Naive thymus-derived CD8-positive, alpha-beta T cell (primary cell): ENCODE measurements around the gene SUSD5. TPM values are rescaled to one million over a fixed set of nuclear protein-coding genes. Genes with fewer than 3 reads are reported as not detected.
"Not testable (repeated sequence)": the region's sequence is repeated elsewhere in the genome, so short reads cannot be mapped to it uniquely, and the experiment has no call there.

Experiments
- ATAC-seq, 2 donors: fragments of 150-1000 bp; cut with Tn5 transposase in 1 of 2; sonication (Bioruptor Pico), chemical (Tn5 transposase) in 1 of 2; 1 replicate in 1 of 2; 2 replicates in 1 of 2; pipeline ENCODE4 v1.10.0; 2021; ENCODE audit warnings: mild to moderate bottlenecking in 2 of 2, moderate library complexity in 2 of 2
- POLR2A ChIA-PET: fragments of 350-600 bp; sonication (Branson Sonifier 250); formaldehyde crosslinking; loops from one replicate; lab custom pipeline; 2021; ENCODE audit warnings: antibody characterized with exemption; lab: Charles Lee
- DNase-seq, 10 donors: peaks; one replicate each; pipeline versions ENCODE4 v3.0.0 to v3.0.0-alpha.2; 2020 to 2022
- H3K27ac Mint-ChIP-seq, 10 donors: one replicate each; pipeline ENCODE4 v1.8.0; 2020 to 2022; ENCODE audit warnings: mild to moderate bottlenecking in 10 of 10, mixed read lengths in 10 of 10, moderate library complexity in 4 of 10, inconsistent platforms in 1 of 10
- H3K27me3 Mint-ChIP-seq, 5 donors: one replicate each; pipeline ENCODE4 v1.8.0; 2021 to 2022; ENCODE audit warnings: mixed read lengths in 5 of 5
- H3K36me3 Mint-ChIP-seq, 3 donors: one replicate each; pipeline ENCODE4 v1.8.0; 2020 to 2022; ENCODE audit warnings: mixed read lengths in 3 of 3, mild to moderate bottlenecking in 2 of 3, inconsistent platforms in 1 of 3
- H3K4me1 Mint-ChIP-seq, 4 donors: one replicate each; pipeline ENCODE4 v1.8.0; 2021 to 2022; ENCODE audit warnings: mixed read lengths in 4 of 4
- H3K4me3 Mint-ChIP-seq, 10 donors: one replicate each; pipeline ENCODE4 v1.8.0; 2020 to 2022; ENCODE audit warnings: mild to moderate bottlenecking in 10 of 10, mixed read lengths in 10 of 10, moderate library complexity in 6 of 10, inconsistent platforms in 1 of 10
- H3K9me3 Mint-ChIP-seq, 9 donors: one replicate each; pipeline ENCODE4 v1.8.0; 2020 to 2022; ENCODE audit warnings: mixed read lengths in 9 of 9, mild to moderate bottlenecking in 3 of 9, inconsistent platforms in 1 of 9, moderate library complexity in 1 of 9
- polyA plus RNA-seq, 3 donors: library from polyadenylated mRNA; unstranded; fragments of 300-500 nt; fragmentation: Illumina TruSeq; gene quantifications; one replicate each; pipeline ENCODE4 v1.2.3, GENCODE V29; 2021
- total RNA-seq, 8 experiments: library from RNA in 2 of 8; stranded (reverse) in 2 of 8; gene quantifications; one replicate each; pipeline ENCODE4 v1.2.3 and lab custom pipeline; 2021 to 2026

The SUSD5 gene
- total and polyA plus RNA-seq, 5 experiments from 2014 or later = not detected

GRCh38 chr3:33145221-33145900 is 73.2 kb downstream of the SUSD5 start:
- peaks cover 0 to 9% (median 0%) of the 10 kb centered on the region in 9 donors for H3K9me3 Mint-ChIP-seq

DNA sequence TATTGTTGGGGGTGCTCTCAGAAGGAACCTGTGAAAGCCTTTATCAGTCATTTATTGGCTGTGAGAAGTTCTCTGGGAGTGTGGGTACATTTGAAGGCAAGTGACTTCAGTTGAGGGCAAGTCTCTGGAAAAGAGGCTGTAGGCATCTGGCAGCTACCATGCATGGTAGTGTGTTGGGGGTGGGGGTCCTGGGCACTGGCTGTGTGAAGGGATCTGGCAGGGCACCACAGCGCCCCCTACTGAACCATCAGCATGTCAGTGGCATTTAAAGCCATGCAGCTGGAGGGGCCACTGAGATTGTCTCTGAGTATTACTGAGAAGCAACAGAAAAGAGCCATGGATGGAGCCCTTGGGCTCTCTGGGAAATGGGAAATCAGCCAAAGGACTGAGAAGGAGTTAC is 74.2 kb downstream of the SUSD5 start:
- no peak for ATAC-seq

More at GRCh38 chr3:33145221-33145900, 73.2 kb downstream of the SUSD5 start:
- Mint-ChIP-seq H3K4me3 (no peak overlapping the region), H3K27me3 (peaks cover 0 to 3% (median 0%) of the 10 kb centered on the region in 5 donors), H3K27ac (peak overlapping the region in 1 of 10 donors; percentile 8), H3K36me3 (peaks cover 5 to 35% (median 24%) of the 10 kb centered on the region in 3 donors), H3K4me1 (peaks cover 0 to 5% (median 0%) of the 10 kb centered on the region in 4 donors)
- POLR2A ChIA-PET = no interaction called here
- DNase-seq (no peak), ATAC-seq (no peak)

DNA sequence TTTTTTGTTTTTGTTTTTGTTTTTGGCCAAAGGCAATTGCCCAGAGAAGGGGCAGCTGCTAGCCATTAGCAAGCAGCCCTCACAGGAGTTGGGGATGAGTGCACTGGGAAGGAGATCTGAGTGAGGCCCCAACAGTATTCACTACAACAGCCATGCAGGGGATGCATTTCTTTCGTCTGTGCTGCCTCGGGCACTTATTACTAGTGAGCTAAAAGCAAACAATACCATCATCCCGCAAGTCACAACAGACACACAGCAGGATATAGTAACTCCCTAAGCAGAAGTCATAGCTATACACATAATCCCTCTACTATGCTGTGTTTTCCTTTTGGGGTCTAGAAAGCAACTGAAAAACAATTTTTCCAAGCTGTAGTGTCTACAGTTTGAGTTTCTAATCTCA is 77.6 kb downstream of the SUSD5 start:
- no peak overlapping the region for H3K27ac Mint-ChIP-seq
- POLR2A ChIA-PET = no interaction called here
- DNase-seq = no peak
- ATAC-seq = no peak
- no peaks in the 10 kb centered on the region for H3K27me3 Mint-ChIP-seq
- peaks cover 9 to 64% (median 39%) of the 10 kb centered on the region in 3 donors for H3K36me3 Mint-ChIP-seq
- peaks cover 0 to 5% (median 0%) of the 10 kb centered on the region in 4 donors for H3K4me1 Mint-ChIP-seq
- H3K9me3 Mint-ChIP-seq = no peaks in the 10 kb centered on the region
- no peak overlapping the region for H3K4me3 Mint-ChIP-seq

More for the DNA sequence above, 74.2 kb downstream of the SUSD5 start:
- peaks cover 0 to 5% (median 0%) of the 10 kb centered on the region in 4 donors for H3K4me1 Mint-ChIP-seq
- H3K9me3 Mint-ChIP-seq = peaks cover 0 to 9% (median 0%) of the 10 kb centered on the region in 9 donors
- peaks cover 5 to 41% (median 24%) of the 10 kb centered on the region in 3 donors for H3K36me3 Mint-ChIP-seq
- no peak overlapping the region for H3K27ac Mint-ChIP-seq
- DNase-seq = peak in 1 of 10 donors; percentile 12
- H3K4me3 Mint-ChIP-seq = no peak overlapping the region
- POLR2A ChIA-PET = no interaction called here
- H3K27me3 Mint-ChIP-seq = peaks cover 0 to 3% (median 0%) of the 10 kb centered on the region in 5 donors

- Mint-ChIP-seq H3K4me3 (no peak overlapping the region), H3K9me3 (no peaks in the 10 kb centered on the region), H3K27me3 (no peaks in the 10 kb centered on the region), H3K4me1 (peaks cover 0 to 5% (median 0%) of the 10 kb centered on the region in 4 donors), H3K27ac (no peak overlapping the region), H3K36me3 (peaks cover 9 to 71% (median 43%) of the 10 kb centered on the region in 3 donors)
- ATAC-seq = no peak
- POLR2A ChIA-PET = no interaction called here
- DNase-seq = no peak
Measured at GRCh38 chr3:33139996-33140395, 78.6 kb downstream of the SUSD5 start.

DNA sequence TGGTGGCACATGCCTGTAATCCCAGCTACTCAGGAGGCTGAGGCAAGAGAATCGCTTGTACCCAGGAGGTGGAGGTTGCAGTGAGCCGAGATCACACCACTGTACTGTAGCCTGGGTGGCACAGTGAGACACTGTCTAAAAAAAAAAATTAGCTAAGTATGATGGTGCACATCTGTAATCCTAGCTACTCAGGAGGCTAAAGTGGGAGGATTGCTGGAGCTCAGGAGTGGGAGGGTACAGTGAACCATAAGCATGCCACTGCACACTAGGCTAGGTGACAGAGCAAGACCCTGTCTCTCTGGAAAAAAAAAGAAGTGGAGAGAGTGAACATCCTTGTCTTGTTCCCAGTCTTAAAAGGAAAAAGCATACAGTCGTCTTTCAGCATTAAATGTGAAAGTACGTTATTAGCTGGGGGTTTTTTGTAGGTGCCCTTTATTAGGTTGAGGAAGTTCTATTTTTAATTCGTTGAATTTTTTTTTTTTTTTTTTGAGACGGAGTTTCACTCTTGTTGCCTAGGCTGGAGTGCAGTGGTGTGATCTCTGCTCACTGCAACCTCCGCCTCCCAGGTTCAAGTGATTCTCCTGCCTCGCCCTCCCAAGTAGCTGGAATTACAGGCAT is 79.5 kb downstream of the SUSD5 start:
- peaks cover 9 to 78% (median 46%) of the 10 kb centered on the region in 3 donors for H3K36me3 Mint-ChIP-seq
- POLR2A ChIA-PET = interaction anchor here (0.6 kb wide), 1 partner anchor 14 kb away, joined by 5 read pairs; no protein-coding TSS in a partner anchor
- H3K4me3 Mint-ChIP-seq, H3K27me3 Mint-ChIP-seq, H3K27ac Mint-ChIP-seq, ATAC-seq, H3K9me3 Mint-ChIP-seq, H3K4me1 Mint-ChIP-seq, DNase-seq: not testable (repeated sequence)

DNA sequence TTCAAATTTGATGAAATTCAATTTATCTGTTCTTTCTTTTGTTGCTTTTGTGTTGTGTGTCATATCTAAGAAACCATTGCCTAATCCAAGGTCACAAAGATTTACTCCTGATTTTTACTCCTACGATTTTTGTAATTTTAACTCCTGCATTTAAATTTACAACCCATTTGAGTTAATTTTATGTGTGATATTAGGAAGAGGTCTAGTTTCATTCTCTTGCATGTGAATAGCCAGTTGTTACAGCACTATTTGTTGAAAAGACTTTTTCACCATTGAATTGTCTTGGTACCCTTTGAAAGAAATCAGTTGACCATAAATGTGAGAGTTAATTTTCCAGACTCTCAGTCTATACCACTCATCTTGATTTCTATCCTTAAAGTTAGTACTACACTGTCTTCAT is 80.9 kb downstream of the SUSD5 start:
- Mint-ChIP-seq H3K4me1 (peaks cover 0 to 3% (median 1%) of the 10 kb centered on the region in 4 donors), H3K4me3 (no peak overlapping the region), H3K27me3 (no peaks in the 10 kb centered on the region), H3K27ac (no peak overlapping the region), H3K36me3 (peaks cover 4 to 80% (median 40%) of the 10 kb centered on the region in 3 donors), H3K9me3 (no peaks in the 10 kb centered on the region)
- ATAC-seq (no peak), DNase-seq (no peak)
- POLR2A ChIA-PET = no interaction called here

DNA sequence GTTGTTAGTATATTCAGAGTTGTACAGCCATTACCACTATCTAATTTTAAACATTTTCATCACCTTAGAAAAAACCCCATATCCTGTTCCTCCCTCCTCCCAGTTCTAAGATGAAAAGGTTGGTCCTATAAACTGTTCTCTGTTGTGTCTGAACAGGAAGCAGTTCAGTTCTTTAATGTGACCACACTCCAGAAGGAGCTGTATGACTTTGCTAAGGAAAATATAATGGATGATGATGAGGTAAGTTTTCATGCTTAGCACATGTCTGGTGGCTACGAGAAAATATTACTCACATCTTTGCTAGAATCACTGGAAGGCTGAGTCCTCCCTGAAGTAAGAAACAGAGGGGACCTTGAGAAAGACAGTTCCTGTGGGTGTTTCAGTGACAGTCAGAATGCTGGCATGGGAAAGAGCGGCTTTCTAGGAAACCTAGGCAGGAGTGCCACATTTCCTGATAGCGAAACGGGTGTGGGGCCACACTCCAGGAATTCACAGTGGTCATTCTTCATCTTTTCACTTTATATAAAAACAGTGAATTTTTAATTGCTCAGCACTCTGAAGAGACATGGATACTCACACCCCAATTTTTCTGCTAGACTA is 84.5 kb downstream of the SUSD5 start:
- H3K9me3 Mint-ChIP-seq = no peaks in the 10 kb centered on the region
- no peak for DNase-seq
- H3K4me3 Mint-ChIP-seq = no peak overlapping the region
- no peak overlapping the region for H3K27ac Mint-ChIP-seq
- no peak for ATAC-seq
- H3K4me1 Mint-ChIP-seq = peaks cover 0 to 8% (median 1%) of the 10 kb centered on the region in 4 donors
- POLR2A ChIA-PET = no interaction called here
- peaks cover 4 to 76% (median 31%) of the 10 kb centered on the region in 3 donors for H3K36me3 Mint-ChIP-seq
- H3K27me3 Mint-ChIP-seq = no peaks in the 10 kb centered on the region

GRCh38 chr3:33132019-33132360 is 86.6 kb downstream of the SUSD5 start:
- peaks cover 0 to 69% (median 24%) of the 10 kb centered on the region in 3 donors for H3K36me3 Mint-ChIP-seq
- no peaks in the 10 kb centered on the region for H3K9me3 Mint-ChIP-seq
- DNase-seq (peak in 1 of 10 donors; percentile 10), ATAC-seq (no peak)
- H3K27me3 Mint-ChIP-seq = no peaks in the 10 kb centered on the region
- H3K4me1 Mint-ChIP-seq = peaks cover 0 to 8% (median 1%) of the 10 kb centered on the region in 4 donors
- H3K4me3 Mint-ChIP-seq = no peak overlapping the region
- POLR2A ChIA-PET = interaction anchor here (1.1 kb wide), 1 partner anchor 585 kb away, joined by 3 read pairs; no protein-coding TSS in a partner anchor
- H3K27ac Mint-ChIP-seq = no peak overlapping the region

DNA sequence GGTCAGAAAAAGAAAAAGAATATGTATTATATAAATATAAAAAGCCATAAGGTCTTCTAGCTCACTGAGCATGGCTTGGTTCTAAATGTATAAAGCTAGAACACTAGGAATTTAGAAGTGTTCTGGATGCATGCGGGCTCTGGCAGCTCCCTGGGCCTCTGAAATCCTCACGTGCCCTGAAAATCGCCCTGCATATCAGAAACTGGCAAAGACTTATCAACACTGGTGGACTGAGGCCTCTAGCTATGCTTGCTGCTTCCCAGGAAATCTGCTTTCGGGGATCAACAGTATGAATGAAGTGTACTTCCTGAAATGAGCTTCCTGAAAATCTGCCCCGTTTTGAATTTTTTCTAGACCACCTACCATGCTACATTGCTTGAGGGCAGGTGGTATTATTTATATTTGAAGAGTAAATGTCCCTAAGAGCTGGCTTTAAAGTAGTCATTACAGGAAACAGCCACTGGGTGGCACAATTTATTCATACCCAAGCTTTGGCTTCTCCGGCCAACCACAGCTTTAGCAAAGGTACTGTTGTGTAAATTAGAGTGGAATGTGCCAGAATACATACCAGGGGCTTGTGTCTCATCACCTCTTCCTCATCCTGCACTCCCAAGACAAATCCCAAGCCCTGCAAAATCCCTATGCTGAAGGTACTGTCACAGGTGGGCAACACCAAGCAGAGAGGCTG is 87.1 kb downstream of the SUSD5 start:
- H3K27ac Mint-ChIP-seq = no peak overlapping the region
- H3K4me1 Mint-ChIP-seq = peaks cover 0 to 8% (median 1%) of the 10 kb centered on the region in 4 donors
- peak; percentile 29 to 66 for ATAC-seq
- no peak overlapping the region for H3K4me3 Mint-ChIP-seq
- H3K9me3 Mint-ChIP-seq = no peaks in the 10 kb centered on the region
- peak in 5 of 10 donors; percentile 7 to 42 (median 33) for DNase-seq
- no peaks in the 10 kb centered on the region for H3K27me3 Mint-ChIP-seq
- POLR2A ChIA-PET = interaction anchor here (1.1 kb wide), 1 partner anchor 586 kb away, joined by 3 read pairs; no protein-coding TSS in a partner anchor
- H3K36me3 Mint-ChIP-seq = peaks cover 0 to 69% (median 20%) of the 10 kb centered on the region in 3 donors

DNA sequence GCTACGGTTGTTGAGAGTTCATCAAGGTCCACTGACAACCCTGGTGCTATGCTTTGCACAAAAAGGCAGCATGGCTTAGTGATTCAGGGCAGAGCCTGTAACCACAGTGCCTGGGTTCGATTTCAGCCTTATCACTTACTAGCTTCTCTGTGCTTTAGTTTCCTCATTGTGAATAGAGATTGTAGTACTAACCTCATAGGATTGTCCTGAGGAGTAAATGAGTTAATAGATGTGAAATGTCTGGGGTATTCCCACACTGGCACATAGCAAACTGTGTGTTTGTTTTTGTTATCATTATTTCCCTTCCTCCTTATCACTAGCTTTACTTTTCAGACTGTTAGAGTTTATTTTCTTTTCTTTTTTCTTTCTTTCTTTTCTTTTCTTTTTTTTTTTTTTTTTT is 88.5 kb downstream of the SUSD5 start:
- DNase-seq (no peak), ATAC-seq (no peak)
- peaks cover 0 to 8% (median 2%) of the 10 kb centered on the region in 4 donors for H3K4me1 Mint-ChIP-seq
- POLR2A ChIA-PET = interaction anchor here (0.5 kb wide), 1 partner anchor 79 kb away, joined by 4 read pairs; no protein-coding TSS in a partner anchor
- no peaks in the 10 kb centered on the region for H3K9me3 Mint-ChIP-seq
- H3K27me3 Mint-ChIP-seq = no peaks in the 10 kb centered on the region
- H3K4me3 Mint-ChIP-seq = no peak overlapping the region
- no peak overlapping the region for H3K27ac Mint-ChIP-seq
- H3K36me3 Mint-ChIP-seq = peaks cover 0 to 71% (median 15%) of the 10 kb centered on the region in 3 donors

GRCh38 chr3:33128706-33129105 is 89.9 kb downstream of the SUSD5 start:
- ATAC-seq = no peak
- peaks cover 0 to 70% (median 15%) of the 10 kb centered on the region in 3 donors for H3K36me3 Mint-ChIP-seq
- POLR2A ChIA-PET = no interaction called here

DNA sequence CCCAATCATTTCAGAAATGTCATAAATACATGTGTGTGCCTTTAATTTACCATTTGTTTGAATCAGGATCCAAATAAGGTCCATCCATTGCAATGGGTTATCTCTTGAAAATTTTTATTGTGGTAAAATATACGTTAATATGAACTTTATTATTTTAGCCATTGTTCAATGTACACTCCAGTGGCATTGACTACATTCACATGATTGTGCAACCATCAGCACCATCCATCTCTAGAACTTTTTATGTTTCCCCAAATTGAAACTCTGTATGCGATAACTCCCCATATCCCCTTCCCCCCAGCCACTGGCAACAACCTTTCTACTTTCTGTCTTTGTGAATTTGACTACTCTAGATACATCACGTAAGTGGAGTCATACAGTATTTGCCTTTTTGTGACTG is 92.8 kb downstream of the SUSD5 start:
- H3K9me3 Mint-ChIP-seq = no peaks in the 10 kb centered on the region
- peaks cover 0 to 67% (median 11%) of the 10 kb centered on the region in 3 donors for H3K36me3 Mint-ChIP-seq
- H3K27ac Mint-ChIP-seq = peak overlapping the region in 1 of 10 donors; percentile 72
- H3K27me3 Mint-ChIP-seq = no peaks in the 10 kb centered on the region
- ATAC-seq = no peak
- no peak overlapping the region for H3K4me3 Mint-ChIP-seq
- peaks cover 0 to 5% (median 0%) of the 10 kb centered on the region in 4 donors for H3K4me1 Mint-ChIP-seq
- no peak for DNase-seq
- POLR2A ChIA-PET = no interaction called here

More at GRCh38 chr3:33128706-33129105, 89.9 kb downstream of the SUSD5 start:
- Mint-ChIP-seq H3K27me3 (no peaks in the 10 kb centered on the region), H3K4me3 (no peak overlapping the region), H3K4me1 (peaks cover 0 to 4% (median 1%) of the 10 kb centered on the region in 4 donors), H3K27ac (no peak overlapping the region), H3K9me3 (no peaks in the 10 kb centered on the region)
- DNase-seq = no peak
